Peyer's patch (tissue), 4 donors: ENCODE results near the gene SFN.

Experiments used
- CTCF ChIP-seq, 6 experiments: fragments of 450-650 bp in 4 of 6; fragments of 200-600 bp in 2 of 6; sonication (generic) in 1 of 6; IDR thresholded peaks; one replicate each; pipeline ENCODE4 v1.5.1; 2017 to 2019; ENCODE audit warnings: antibody characterized with exemption in 6 of 6, mild to moderate bottlenecking in 3 of 6, moderate library complexity in 1 of 6
- POLR2A ChIP-seq, 2 donors: fragments of 450-650 bp; IDR thresholded peaks; one replicate each; pipeline ENCODE4 v1.5.1; 2017; ENCODE audit warnings: antibody characterized with exemption in 2 of 2, mild to moderate bottlenecking in 2 of 2, moderate library complexity in 2 of 2

- TF ChIP-seq POLR2A (IDR thresholded peaks at IDR 0.05) (peak in 1 of 2 donors; percentile 51), CTCF (IDR thresholded peaks at IDR 0.05) (peak; percentile 35 to 92 (median 62))
These were observed 36.5 kb upstream of the SFN start, which contains the start of gene ZDHHC18 for GRCh38 chr1:26826261-26827105.
